ENCODE measurements around the gene CTH.

Gene CTH

GRCh38 chr1:70405780-70406416 lies 5.2 kb upstream of the CTH start:
- H3K36me3 ChIP-seq (replicated peaks; ENCODE audit: insufficient read depth, low read length), result no peaks in the 10 kb centered on the region
- H3F3A ChIP-seq (ENCODE audit: insufficient read depth, low read length), result peaks cover 8% of the 10 kb centered on the region
- H3K9ac ChIP-seq (ENCODE audit: low read length), result no peak overlapping the region
- no peak overlapping the region for H3K4me3 ChIP-seq (ENCODE audit: low read length)
- no peaks in the 10 kb centered on the region for H3K9me3 ChIP-seq (replicated peaks; ENCODE audit: insufficient read depth, low read length)
- no peaks in the 10 kb centered on the region for H3K27me3 ChIP-seq (replicated peaks; ENCODE audit: insufficient read depth, low read length)
- TF ChIP-seq EZH2phosphoT487 (IDR thresholded peaks at IDR 0.05; ENCODE audit: low read length) (no peak), EZH2 (optimal IDR thresholded peaks at IDR 0.05; ENCODE audit: low read depth, low read length) (no peak)
- TF ChIP-seq, protein P1, sequence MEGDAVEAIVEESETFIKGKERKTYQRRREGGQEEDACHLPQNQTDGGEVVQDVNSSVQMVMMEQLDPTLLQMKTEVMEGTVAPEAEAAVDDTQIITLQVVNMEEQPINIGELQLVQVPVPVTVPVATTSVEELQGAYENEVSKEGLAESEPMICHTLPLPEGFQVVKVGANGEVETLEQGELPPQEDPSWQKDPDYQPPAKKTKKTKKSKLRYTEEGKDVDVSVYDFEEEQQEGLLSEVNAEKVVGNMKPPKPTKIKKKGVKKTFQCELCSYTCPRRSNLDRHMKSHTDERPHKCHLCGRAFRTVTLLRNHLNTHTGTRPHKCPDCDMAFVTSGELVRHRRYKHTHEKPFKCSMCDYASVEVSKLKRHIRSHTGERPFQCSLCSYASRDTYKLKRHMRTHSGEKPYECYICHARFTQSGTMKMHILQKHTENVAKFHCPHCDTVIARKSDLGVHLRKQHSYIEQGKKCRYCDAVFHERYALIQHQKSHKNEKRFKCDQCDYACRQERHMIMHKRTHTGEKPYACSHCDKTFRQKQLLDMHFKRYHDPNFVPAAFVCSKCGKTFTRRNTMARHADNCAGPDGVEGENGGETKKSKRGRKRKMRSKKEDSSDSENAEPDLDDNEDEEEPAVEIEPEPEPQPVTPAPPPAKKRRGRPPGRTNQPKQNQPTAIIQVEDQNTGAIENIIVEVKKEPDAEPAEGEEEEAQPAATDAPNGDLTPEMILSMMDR (IDR thresholded peaks at IDR 0.05; ENCODE audit: low read length), result no peak
- H2AFZ ChIP-seq (ENCODE audit: low read length), result no peak overlapping the region
- H3K9me2 ChIP-seq (replicated peaks; ENCODE audit: insufficient read depth, low read length), result no peaks in the 10 kb centered on the region
- H3K79me2 ChIP-seq (ENCODE audit: low read length), result no peaks in the 10 kb centered on the region
- no peaks in the 10 kb centered on the region for H4K20me1 ChIP-seq (ENCODE audit: insufficient read depth, low read length)
- no peak overlapping the region for H3K27ac ChIP-seq (ENCODE audit: low read length)
- no peak overlapping the region for H3K4me2 ChIP-seq (ENCODE audit: low read depth, low read length)
- DNase-seq, result no peak
- peaks cover 7% of the 10 kb centered on the region for H3K4me1 ChIP-seq (ENCODE audit: low read length)

DNA sequence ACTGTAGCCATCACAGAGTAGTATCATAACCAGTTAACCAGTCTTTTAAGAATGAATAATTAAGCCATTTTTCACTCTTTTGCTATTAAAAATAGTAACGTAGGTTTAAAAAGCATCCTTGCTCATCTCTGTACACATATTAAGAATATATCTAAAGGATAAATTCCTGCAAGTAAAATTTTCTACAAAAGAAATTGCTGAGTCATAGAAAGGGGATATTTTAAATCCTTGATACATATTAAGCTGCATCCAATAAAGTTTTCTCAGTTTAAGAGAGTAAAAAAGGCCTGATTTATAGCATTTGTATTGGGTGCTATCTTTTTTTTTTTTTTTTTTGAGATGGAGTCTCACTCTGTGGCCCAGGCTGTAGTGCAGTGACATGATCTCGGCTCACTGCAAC lies 1.9 kb upstream of the CTH start:
- H4K20me1 ChIP-seq (ENCODE audit: insufficient read depth, low read length), result no peaks in the 10 kb centered on the region
- TF ChIP-seq EZH2phosphoT487 (IDR thresholded peaks at IDR 0.05; ENCODE audit: low read length) (no peak), EZH2 (optimal IDR thresholded peaks at IDR 0.05; ENCODE audit: low read depth, low read length) (no peak)
- TF ChIP-seq, protein P1 (IDR thresholded peaks at IDR 0.05; ENCODE audit: low read length), result no peak
- H3K9me2 ChIP-seq (replicated peaks; ENCODE audit: insufficient read depth, low read length), result no peaks in the 10 kb centered on the region
- peaks cover 10% of the 10 kb centered on the region for H3F3A ChIP-seq (ENCODE audit: insufficient read depth, low read length)
- no peaks in the 10 kb centered on the region for H3K36me3 ChIP-seq (replicated peaks; ENCODE audit: insufficient read depth, low read length)
- H3K27ac ChIP-seq (ENCODE audit: low read length), result no peak overlapping the region
- DNase-seq, result no peak
- H3K79me2 ChIP-seq (ENCODE audit: low read length), result no peaks in the 10 kb centered on the region
- peaks cover 11% of the 10 kb centered on the region for H3K4me1 ChIP-seq (ENCODE audit: low read length)
- H3K4me2 ChIP-seq (ENCODE audit: low read depth, low read length), result no peak overlapping the region
- H3K27me3 ChIP-seq (replicated peaks; ENCODE audit: insufficient read depth, low read length), result no peaks in the 10 kb centered on the region
- H3K9ac ChIP-seq (ENCODE audit: low read length), result no peak overlapping the region
- no peak overlapping the region for H2AFZ ChIP-seq (ENCODE audit: low read length)
- H3K9me3 ChIP-seq (replicated peaks; ENCODE audit: insufficient read depth, low read length), result no peaks in the 10 kb centered on the region
- H3K4me3 ChIP-seq (ENCODE audit: low read length), result no peak overlapping the region

GRCh38 chr1:70411360-70411844 lies 334 bp downstream of the CTH start:
- no peaks in the 10 kb centered on the region for H3K36me3 ChIP-seq (replicated peaks; ENCODE audit: insufficient read depth, low read length)
- peak overlapping the region; percentile 89 for H3K4me3 ChIP-seq (ENCODE audit: low read length)
- H3K9me2 ChIP-seq (replicated peaks; ENCODE audit: insufficient read depth, low read length), result no peaks in the 10 kb centered on the region
- H2AFZ ChIP-seq (ENCODE audit: low read length), result peak overlapping the region; percentile 91
- no peaks in the 10 kb centered on the region for H4K20me1 ChIP-seq (ENCODE audit: insufficient read depth, low read length)
- no peaks in the 10 kb centered on the region for H3K9me3 ChIP-seq (replicated peaks; ENCODE audit: insufficient read depth, low read length)
- TF ChIP-seq EZH2 (optimal IDR thresholded peaks at IDR 0.05; ENCODE audit: low read depth, low read length) (no peak), EZH2phosphoT487 (IDR thresholded peaks at IDR 0.05; ENCODE audit: low read length) (no peak)
- TF ChIP-seq, protein P1 (IDR thresholded peaks at IDR 0.05; ENCODE audit: low read length), result no peak
- no peaks in the 10 kb centered on the region for H3K79me2 ChIP-seq (ENCODE audit: low read length)
- H3K9ac ChIP-seq (ENCODE audit: low read length), result peak overlapping the region; percentile 86
- H3K27ac ChIP-seq (ENCODE audit: low read length), result peak overlapping the region; percentile 90; the same call in 1 of the 2 replicates
- H3K4me1 ChIP-seq (ENCODE audit: low read length), result peaks cover 14% of the 10 kb centered on the region
- peaks cover 10% of the 10 kb centered on the region for H3F3A ChIP-seq (ENCODE audit: insufficient read depth, low read length)
- no peaks in the 10 kb centered on the region for H3K27me3 ChIP-seq (replicated peaks; ENCODE audit: insufficient read depth, low read length)
- DNase-seq, result peak; percentile 7
- H3K4me2 ChIP-seq (ENCODE audit: low read depth, low read length), result peak overlapping the region; percentile 94

Data from MM.1S (cell line).